HL-60 (cell line): Measurements from ENCODE around the gene DYRK2.

ENCODE experiments used
- DNase-seq, 2 experiments: peaks; one replicate each; pipeline ENCODE4 v3.0.0-alpha.2; 2010 to 2020; ENCODE audit warnings: low read depth in 1 of 2, low spot score in 1 of 2
- H3K27ac ChIP-seq: fragments of 250-450 bp; sonication (Bioruptor Pico); replicated peaks from 2 replicates; pipeline ENCODE4 v1.5.1; 2020; ENCODE audit warnings: mild to moderate bottlenecking, moderate library complexity
- H3K27me3 ChIP-seq: fragments of 250-450 bp; sonication (Bioruptor Pico); 2 replicates; pipeline ENCODE4 v1.5.1; 2021; ENCODE audit warnings: mild to moderate bottlenecking, moderate library complexity; ENCODE audit not compliant: insufficient read depth, poor library complexity, severe bottlenecking
- H3K4me3 ChIP-seq: replicated peaks from 2 replicates; pipeline ENCODE4 v1.5.1; 2011; ENCODE audit warnings: mild to moderate bottlenecking, control low read depth, low read length; ENCODE audit not compliant: insufficient read depth
- CTCF ChIP-seq: IDR thresholded peaks from one replicate; pipeline ENCODE4 v1.5.1; 2011; ENCODE audit warnings: low read length, control low read depth, inconsistent platforms; ENCODE audit not compliant: insufficient read depth
- GABPA ChIP-seq: IDR thresholded peaks from 2 replicates; pipeline ENCODE4 v1.6.1; 2012; ENCODE audit warnings: low read depth
- POLR2AphosphoS5 ChIP-seq: IDR thresholded peaks from 2 replicates; pipeline ENCODE4 v1.6.1; 2012; ENCODE audit warnings: low read depth
- SPI1 ChIP-seq: IDR thresholded peaks from 2 replicates; pipeline ENCODE4 v1.6.1; 2012; ENCODE audit warnings: low read depth, mild to moderate bottlenecking, borderline replicate concordance
- TF ChIP-seq, protein P1 (sequence below): IDR thresholded peaks from 2 replicates; pipeline ENCODE4 v1.6.1; 2012; ENCODE audit warnings: low read depth; ENCODE audit not compliant: insufficient replicate concordance

The DYRK2 gene

DNA sequence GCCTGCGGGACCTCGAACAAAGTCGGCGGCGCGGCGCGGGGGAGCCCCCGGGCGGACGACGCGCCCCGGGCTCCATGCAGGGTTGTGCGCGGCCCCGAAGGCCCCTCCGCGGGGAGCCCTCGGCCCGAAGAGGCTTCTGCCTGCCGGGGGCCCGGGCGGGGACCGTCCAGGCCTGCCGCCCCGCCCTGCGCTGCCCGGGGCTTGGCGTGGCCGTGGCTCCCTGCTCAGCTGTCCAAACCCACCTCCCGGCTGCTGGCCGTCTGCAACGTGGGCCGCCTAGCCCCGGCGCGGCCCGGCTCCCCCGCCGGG is 670 bp downstream of the DYRK2 start:
- Histone ChIP-seq H3K4me3 (peak overlapping the region; percentile 86), H3K27me3 (no peaks in the 10 kb centered on the region), H3K27ac (peak overlapping the region; percentile 64)
- no peak for DNase-seq
- TF ChIP-seq CTCF (no peak), GABPA (no peak), SPI1 (no peak), POLR2AphosphoS5 (no peak)
- TF ChIP-seq, protein P1, sequence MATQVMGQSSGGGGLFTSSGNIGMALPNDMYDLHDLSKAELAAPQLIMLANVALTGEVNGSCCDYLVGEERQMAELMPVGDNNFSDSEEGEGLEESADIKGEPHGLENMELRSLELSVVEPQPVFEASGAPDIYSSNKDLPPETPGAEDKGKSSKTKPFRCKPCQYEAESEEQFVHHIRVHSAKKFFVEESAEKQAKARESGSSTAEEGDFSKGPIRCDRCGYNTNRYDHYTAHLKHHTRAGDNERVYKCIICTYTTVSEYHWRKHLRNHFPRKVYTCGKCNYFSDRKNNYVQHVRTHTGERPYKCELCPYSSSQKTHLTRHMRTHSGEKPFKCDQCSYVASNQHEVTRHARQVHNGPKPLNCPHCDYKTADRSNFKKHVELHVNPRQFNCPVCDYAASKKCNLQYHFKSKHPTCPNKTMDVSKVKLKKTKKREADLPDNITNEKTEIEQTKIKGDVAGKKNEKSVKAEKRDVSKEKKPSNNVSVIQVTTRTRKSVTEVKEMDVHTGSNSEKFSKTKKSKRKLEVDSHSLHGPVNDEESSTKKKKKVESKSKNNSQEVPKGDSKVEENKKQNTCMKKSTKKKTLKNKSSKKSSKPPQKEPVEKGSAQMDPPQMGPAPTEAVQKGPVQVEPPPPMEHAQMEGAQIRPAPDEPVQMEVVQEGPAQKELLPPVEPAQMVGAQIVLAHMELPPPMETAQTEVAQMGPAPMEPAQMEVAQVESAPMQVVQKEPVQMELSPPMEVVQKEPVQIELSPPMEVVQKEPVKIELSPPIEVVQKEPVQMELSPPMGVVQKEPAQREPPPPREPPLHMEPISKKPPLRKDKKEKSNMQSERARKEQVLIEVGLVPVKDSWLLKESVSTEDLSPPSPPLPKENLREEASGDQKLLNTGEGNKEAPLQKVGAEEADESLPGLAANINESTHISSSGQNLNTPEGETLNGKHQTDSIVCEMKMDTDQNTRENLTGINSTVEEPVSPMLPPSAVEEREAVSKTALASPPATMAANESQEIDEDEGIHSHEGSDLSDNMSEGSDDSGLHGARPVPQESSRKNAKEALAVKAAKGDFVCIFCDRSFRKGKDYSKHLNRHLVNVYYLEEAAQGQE: no peak

- Histone ChIP-seq H3K27me3 (no peaks in the 10 kb centered on the region), H3K27ac (peak overlapping the region; percentile 64), H3K4me3 (peak overlapping the region; percentile 86)
- no peak for DNase-seq
- TF ChIP-seq SPI1: no peak; the same call in 1 of the 2 replicates
- TF ChIP-seq, protein P1: no peak
- no peak for TF ChIP-seq CTCF
- no peak for TF ChIP-seq POLR2AphosphoS5
- TF ChIP-seq GABPA: no peak
Observed at GRCh38 chr12:67649570-67650387, 1.2 kb downstream of the DYRK2 start.

DNA sequence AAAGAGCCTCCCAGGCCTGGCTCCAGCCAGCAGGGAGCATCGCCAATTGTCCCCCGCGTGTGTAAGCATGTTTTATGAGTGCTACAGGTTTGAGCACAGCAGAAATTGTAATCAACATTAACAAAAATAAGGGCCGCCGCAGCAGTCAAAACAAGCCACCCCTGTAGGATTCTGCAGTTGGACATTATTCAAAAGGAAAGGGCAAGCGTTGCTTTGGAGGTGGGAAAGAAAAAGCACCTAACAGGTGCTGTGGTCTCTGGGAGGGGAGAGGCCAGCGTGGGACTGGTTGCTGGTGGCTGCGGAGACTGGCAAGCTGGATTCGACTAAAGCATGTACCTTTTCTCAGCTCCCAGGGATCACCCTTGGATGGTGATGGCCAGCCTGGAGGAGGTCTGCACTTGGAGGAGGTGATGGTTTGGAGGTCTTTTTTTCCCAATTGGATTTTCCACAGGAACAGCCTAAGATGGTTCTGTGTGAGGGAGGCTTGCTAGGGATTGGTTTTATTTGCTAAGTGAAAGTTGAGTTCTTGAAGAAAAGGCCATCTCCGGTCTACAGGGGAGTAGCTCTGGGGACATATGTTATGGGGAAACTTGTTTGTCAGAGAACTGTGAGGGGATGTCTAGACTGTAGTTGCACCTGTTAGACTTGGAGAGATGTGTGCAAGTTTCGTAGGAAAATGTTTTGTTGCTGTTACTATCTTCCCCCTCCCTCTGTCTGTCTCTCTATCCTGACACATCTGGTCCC is 2.0 kb downstream of the DYRK2 start:
- H3K4me3 ChIP-seq: peak overlapping the region; percentile 86
- H3K27me3 ChIP-seq: no peaks in the 10 kb centered on the region
- no peak for TF ChIP-seq GABPA
- TF ChIP-seq SPI1: no peak
- no peak for TF ChIP-seq POLR2AphosphoS5
- TF ChIP-seq, protein P1: no peak
- no peak for TF ChIP-seq CTCF
- no peak for DNase-seq
- no peak overlapping the region for H3K27ac ChIP-seq
